Panc1 (cell line): Measurements from ENCODE around the gene CREB5. TPM values are rescaled to one million over a fixed set of nuclear protein-coding genes. Genes with fewer than 3 reads are reported as not detected.

Experiments
- ATAC-seq: fragments of 200-7000 bp; cut with Tn5 transposase; 2 replicates; pipeline ENCODE4 v1.9.1; 2020; ENCODE audit warnings: mild to moderate bottlenecking, moderate library complexity
- BruUV-seq: library from RNA; stranded (reverse); fragments of 400-500 nt; replicated peaks from 2 replicates; lab custom pipeline; 2021; lab: Mats Ljungman, UMichigan
- CTCF ChIA-PET: fragments of 300-600 bp; sonication (Branson Sonifier 250); formaldehyde crosslinking; loops from one replicate; lab custom pipeline; 2022; ENCODE audit warnings: antibody characterized with exemption; lab: Charles Lee
- POLR2A ChIA-PET: fragments of 300-600 bp; sonication (Branson Sonifier 250); formaldehyde crosslinking; loops from one replicate; lab custom pipeline; 2022; ENCODE audit warnings: antibody characterized with exemption; lab: Charles Lee
- DNase-seq: peaks from one replicate; pipeline ENCODE4 v3.0.0-alpha.2; 2010; ENCODE audit warnings: low read depth, low spot score
- H3K27ac ChIP-seq: 2 replicates; pipeline ENCODE4 v1.5.1; 2011; ENCODE audit warnings: mild to moderate bottlenecking, low read length, inconsistent platforms
- H3K27me3 ChIP-seq: fragments of 200-500 bp; sonication (Bioruptor generic); 2 replicates; pipeline ENCODE4 v1.6.0; 2014; ENCODE audit warnings: low read length, inconsistent platforms; ENCODE audit not compliant: control insufficient read depth, insufficient read depth
- H3K36me3 ChIP-seq: fragments of 200-500 bp; sonication (Bioruptor generic); 2 replicates; pipeline ENCODE4 v1.5.1; 2014; ENCODE audit warnings: inconsistent platforms, mild to moderate bottlenecking, low read length, moderate library complexity; ENCODE audit not compliant: control insufficient read depth, insufficient read depth
- H3K4me1 ChIP-seq: 2 replicates; pipeline ENCODE4 v1.5.1; 2011; ENCODE audit warnings: inconsistent platforms, mild to moderate bottlenecking, low read length, moderate library complexity; ENCODE audit not compliant: control insufficient read depth, insufficient read depth
- H3K4me3 ChIP-seq, 2 experiments: 2 replicates each; pipeline ENCODE4 v1.5.1; 2011 to 2012; ENCODE audit warnings: low read depth in 2 of 2, low read length in 2 of 2, mild to moderate bottlenecking in 2 of 2, inconsistent platforms in 1 of 2, moderate library complexity in 1 of 2
- H3K9me3 ChIP-seq: fragments of 200-500 bp; sonication (Bioruptor generic); 2 replicates; pipeline ENCODE4 v1.5.1; 2014; ENCODE audit warnings: low read depth, mild to moderate bottlenecking, inconsistent platforms, low read length, moderate library complexity; ENCODE audit not compliant: control insufficient read depth, insufficient read depth
- POLR2AphosphoS5 ChIP-seq: IDR thresholded peaks from 2 replicates; pipeline ENCODE4 v1.6.1; 2012; ENCODE audit warnings: mild to moderate bottlenecking, low read depth, low read length, moderate library complexity
- TCF7L2 ChIP-seq: IDR thresholded peaks from 2 replicates; pipeline ENCODE4 v1.6.1; 2011; ENCODE audit warnings: mild to moderate bottlenecking, low read depth, low read length, inconsistent platforms
- in situ Hi-C: cut with HindIII; loops from 2 replicates; pipeline ENCODE4 v1.10.0; 2016; ENCODE audit warnings: low sequenced_read_pairs, low pct_unique_long_range_greater_than_20kb
- intact Hi-C: fragments of 100-400 bp; cut with micrococcal nuclease; formaldehyde crosslinking; loops from one replicate; pipeline ENCODE4 v1.10.0; 2022; ENCODE audit not compliant: unreplicated experiment
- total RNA-seq: library from RNA; stranded (reverse); gene quantifications from one replicate; pipeline ENCODE4 v1.2.1, GENCODE V29; 2021; ENCODE audit not compliant: unreplicated experiment
- TF ChIP-seq, protein P1 (sequence below), 2 experiments: IDR thresholded peaks; 2 replicates each; pipeline ENCODE4 v1.6.1; 2011 to 2012; ENCODE audit warnings: low read depth in 2 of 2, control low read depth in 1 of 2, low read length in 1 of 2, mild to moderate bottlenecking in 1 of 2, moderate library complexity in 1 of 2; ENCODE audit not compliant: insufficient read depth in 1 of 2
- TF ChIP-seq, protein P2 (sequence below): fragments of 450-650 bp; IDR thresholded peaks from 2 replicates; pipeline ENCODE4 v1.5.1; 2017; ENCODE audit warnings: mild to moderate bottlenecking

CREB5 gene
- total RNA-seq, 1 experiment from 2014 or later: 3.1 TPM

DNA sequence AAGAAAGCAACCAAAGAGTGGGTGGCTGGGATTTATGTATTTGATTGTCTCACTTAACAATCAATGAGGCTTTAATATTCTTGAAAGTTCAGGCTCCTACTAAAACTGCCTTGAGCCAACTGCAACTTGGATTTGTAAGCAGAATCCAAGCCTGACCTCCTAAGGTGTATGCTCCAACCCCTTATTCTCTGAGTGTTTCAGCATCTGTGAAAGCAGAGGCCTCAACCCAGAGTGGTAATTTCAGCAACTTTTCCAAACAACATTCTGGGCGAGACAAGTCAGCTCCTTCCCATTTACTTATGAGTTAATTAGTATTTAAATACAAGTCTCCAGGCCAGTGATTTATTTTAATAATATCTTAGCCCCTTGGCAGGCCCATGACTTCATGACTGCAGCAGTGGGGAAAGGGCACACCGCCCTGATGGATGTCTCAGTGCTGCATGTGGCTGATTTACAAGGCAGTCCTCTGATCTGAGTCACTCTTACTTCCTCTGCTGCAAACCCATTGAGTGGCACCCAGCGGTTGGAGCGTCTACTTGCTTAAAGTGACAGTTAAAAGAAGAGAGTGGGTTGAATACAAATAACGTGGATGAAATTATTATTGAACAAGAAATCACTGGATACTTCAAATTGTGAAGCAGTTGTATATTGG lies 336.7 kb downstream of the CREB5 start:
- in situ Hi-C loops: no loop called here
- H3K27me3 ChIP-seq: no peaks in the 10 kb centered on the region
- H3K27ac ChIP-seq: no peak overlapping the region
- BruUV-seq: no TSS peak
- peaks cover 9% of the 10 kb centered on the region for H3K4me1 ChIP-seq
- H3K36me3 ChIP-seq: no peaks in the 10 kb centered on the region
- no peaks in the 10 kb centered on the region for H3K9me3 ChIP-seq
- ChIA-PET CTCF (no interaction called here), POLR2A (interaction anchor here (0.7 kb wide), 1 partner anchor 33 kb away, joined by 4 read pairs; no protein-coding TSS in a partner anchor)
- TF ChIP-seq, protein P1, sequence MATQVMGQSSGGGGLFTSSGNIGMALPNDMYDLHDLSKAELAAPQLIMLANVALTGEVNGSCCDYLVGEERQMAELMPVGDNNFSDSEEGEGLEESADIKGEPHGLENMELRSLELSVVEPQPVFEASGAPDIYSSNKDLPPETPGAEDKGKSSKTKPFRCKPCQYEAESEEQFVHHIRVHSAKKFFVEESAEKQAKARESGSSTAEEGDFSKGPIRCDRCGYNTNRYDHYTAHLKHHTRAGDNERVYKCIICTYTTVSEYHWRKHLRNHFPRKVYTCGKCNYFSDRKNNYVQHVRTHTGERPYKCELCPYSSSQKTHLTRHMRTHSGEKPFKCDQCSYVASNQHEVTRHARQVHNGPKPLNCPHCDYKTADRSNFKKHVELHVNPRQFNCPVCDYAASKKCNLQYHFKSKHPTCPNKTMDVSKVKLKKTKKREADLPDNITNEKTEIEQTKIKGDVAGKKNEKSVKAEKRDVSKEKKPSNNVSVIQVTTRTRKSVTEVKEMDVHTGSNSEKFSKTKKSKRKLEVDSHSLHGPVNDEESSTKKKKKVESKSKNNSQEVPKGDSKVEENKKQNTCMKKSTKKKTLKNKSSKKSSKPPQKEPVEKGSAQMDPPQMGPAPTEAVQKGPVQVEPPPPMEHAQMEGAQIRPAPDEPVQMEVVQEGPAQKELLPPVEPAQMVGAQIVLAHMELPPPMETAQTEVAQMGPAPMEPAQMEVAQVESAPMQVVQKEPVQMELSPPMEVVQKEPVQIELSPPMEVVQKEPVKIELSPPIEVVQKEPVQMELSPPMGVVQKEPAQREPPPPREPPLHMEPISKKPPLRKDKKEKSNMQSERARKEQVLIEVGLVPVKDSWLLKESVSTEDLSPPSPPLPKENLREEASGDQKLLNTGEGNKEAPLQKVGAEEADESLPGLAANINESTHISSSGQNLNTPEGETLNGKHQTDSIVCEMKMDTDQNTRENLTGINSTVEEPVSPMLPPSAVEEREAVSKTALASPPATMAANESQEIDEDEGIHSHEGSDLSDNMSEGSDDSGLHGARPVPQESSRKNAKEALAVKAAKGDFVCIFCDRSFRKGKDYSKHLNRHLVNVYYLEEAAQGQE (IDR thresholded peaks at IDR 0.05; ENCODE audit: insufficient read depth in 1 of 2, low read depth in 2 of 2, low read length in 1 of 2): no peak
- TF ChIP-seq, protein P2, sequence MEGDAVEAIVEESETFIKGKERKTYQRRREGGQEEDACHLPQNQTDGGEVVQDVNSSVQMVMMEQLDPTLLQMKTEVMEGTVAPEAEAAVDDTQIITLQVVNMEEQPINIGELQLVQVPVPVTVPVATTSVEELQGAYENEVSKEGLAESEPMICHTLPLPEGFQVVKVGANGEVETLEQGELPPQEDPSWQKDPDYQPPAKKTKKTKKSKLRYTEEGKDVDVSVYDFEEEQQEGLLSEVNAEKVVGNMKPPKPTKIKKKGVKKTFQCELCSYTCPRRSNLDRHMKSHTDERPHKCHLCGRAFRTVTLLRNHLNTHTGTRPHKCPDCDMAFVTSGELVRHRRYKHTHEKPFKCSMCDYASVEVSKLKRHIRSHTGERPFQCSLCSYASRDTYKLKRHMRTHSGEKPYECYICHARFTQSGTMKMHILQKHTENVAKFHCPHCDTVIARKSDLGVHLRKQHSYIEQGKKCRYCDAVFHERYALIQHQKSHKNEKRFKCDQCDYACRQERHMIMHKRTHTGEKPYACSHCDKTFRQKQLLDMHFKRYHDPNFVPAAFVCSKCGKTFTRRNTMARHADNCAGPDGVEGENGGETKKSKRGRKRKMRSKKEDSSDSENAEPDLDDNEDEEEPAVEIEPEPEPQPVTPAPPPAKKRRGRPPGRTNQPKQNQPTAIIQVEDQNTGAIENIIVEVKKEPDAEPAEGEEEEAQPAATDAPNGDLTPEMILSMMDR: peak; percentile 19; the same call in 1 of the 2 replicates
- intact Hi-C loops: no loop called here
- no peak overlapping the region for H3K4me3 ChIP-seq
- peak; percentile 99 for ATAC-seq
- DNase-seq: peak; percentile 76

DNA sequence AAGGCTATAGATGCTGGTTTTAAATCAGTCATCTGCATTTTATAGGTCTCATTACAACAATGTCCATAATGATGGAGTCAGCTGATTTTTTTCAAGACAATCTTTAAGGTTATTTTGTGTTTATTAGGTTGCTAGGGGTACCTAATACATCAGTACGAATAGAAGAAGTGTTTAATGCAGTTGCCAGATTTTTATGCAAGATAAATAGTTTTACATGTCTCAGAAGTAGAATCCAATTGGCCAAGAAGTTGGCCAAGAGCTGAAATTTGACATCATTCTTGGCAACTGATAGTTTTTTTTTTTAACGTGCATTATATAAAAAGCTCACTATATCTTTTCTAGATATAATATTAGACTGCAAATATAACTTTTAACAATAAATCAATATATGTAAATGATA lies 337.3 kb downstream of the CREB5 start:
- Histone ChIP-seq H3K27ac (no peak overlapping the region), H3K4me1 (peaks cover 9% of the 10 kb centered on the region), H3K36me3 (no peaks in the 10 kb centered on the region), H3K9me3 (no peaks in the 10 kb centered on the region), H3K27me3 (no peaks in the 10 kb centered on the region), H3K4me3 (no peak overlapping the region)
- ATAC-seq: no peak
- CTCF ChIA-PET: interaction anchor here (0.7 kb wide), 1 partner anchor 95 kb away, joined by 3 read pairs; no protein-coding TSS in a partner anchor
- POLR2A ChIA-PET: interaction anchor here (0.7 kb wide), 1 partner anchor 33 kb away, joined by 4 read pairs; no protein-coding TSS in a partner anchor
- TF ChIP-seq, protein P1 (IDR thresholded peaks at IDR 0.05; ENCODE audit: insufficient read depth in 1 of 2, low read depth in 2 of 2, low read length in 1 of 2): no peak
- no peak for TF ChIP-seq POLR2AphosphoS5
- TF ChIP-seq TCF7L2: no peak
- BruUV-seq: no TSS peak
- no peak for DNase-seq
- intact Hi-C loops (no loop called here), in situ Hi-C loops (no loop called here)
